Measurements from ENCODE around the gene CELF4. TPM values are rescaled to one million over a fixed set of nuclear protein-coding genes. Genes with fewer than 3 reads are reported as not detected.

Gene CELF4
- total RNA-seq, 3 donors from 2014 or later (not counting 1 experiment from before 2014, with no cell fraction given): not detected

DNA sequence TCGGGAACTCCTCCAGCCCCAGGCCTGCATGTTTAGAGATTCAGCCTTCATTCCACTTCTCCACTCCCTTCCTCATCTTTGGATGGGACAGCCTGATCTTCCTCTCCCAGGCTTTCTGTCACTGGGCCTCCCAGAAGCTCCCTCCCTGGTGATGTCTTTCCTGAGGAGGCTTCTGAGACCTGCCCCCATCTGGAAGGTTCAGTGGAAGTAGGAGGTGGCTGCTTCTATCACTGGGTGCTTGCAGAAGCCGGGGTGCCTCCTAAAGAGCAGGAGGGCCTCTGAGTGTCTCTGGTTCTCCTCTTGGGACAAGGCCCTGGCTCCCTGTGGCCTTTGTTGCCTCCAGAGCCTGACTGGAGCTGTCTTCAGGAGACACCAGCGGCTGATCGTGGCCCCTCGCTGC is 108.7 kb downstream of the CELF4 start:
- Histone ChIP-seq H3K27me3 (ENCODE audit: control insufficient read depth, insufficient read depth, low read length) (no peaks in the 10 kb centered on the region), H3K4me1 (ENCODE audit: control insufficient read depth, insufficient read depth, low read length) (no peaks in the 10 kb centered on the region), H3K9me3 (ENCODE audit: control insufficient read depth, insufficient read depth, low read length) (no peaks in the 10 kb centered on the region), H3K36me3 (ENCODE audit: control insufficient read depth, insufficient read depth, low read length) (no peaks in the 10 kb centered on the region), H3K27ac (ENCODE audit: low read length) (no peak overlapping the region), H3K4me3 (ENCODE audit: low read length) (no peak overlapping the region)
- ATAC-seq: no peak
- Mint-ChIP-seq H3K4me1 (no peaks in the 10 kb centered on the region), H3K27ac (no peak overlapping the region), H3K9me3 (no peaks in the 10 kb centered on the region), H3K27me3 (ENCODE audit: low read depth in 2 of 2) (peaks cover 0 to 4% of the 10 kb centered on the region in 2 donors), H3K4me3 (no peak overlapping the region), H3K36me3 (no peaks in the 10 kb centered on the region)
- DNase-seq: no peak
- WGBS (ENCODE audit: insufficient coverage): 82% methylated on average over 5 of the region's 5 CpGs
- intact Hi-C loops (cut with micrococcal nuclease): no loop called here
- TF ChIP-seq, protein P1, sequence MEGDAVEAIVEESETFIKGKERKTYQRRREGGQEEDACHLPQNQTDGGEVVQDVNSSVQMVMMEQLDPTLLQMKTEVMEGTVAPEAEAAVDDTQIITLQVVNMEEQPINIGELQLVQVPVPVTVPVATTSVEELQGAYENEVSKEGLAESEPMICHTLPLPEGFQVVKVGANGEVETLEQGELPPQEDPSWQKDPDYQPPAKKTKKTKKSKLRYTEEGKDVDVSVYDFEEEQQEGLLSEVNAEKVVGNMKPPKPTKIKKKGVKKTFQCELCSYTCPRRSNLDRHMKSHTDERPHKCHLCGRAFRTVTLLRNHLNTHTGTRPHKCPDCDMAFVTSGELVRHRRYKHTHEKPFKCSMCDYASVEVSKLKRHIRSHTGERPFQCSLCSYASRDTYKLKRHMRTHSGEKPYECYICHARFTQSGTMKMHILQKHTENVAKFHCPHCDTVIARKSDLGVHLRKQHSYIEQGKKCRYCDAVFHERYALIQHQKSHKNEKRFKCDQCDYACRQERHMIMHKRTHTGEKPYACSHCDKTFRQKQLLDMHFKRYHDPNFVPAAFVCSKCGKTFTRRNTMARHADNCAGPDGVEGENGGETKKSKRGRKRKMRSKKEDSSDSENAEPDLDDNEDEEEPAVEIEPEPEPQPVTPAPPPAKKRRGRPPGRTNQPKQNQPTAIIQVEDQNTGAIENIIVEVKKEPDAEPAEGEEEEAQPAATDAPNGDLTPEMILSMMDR (IDR thresholded peaks at IDR 0.05): no peak

DNA sequence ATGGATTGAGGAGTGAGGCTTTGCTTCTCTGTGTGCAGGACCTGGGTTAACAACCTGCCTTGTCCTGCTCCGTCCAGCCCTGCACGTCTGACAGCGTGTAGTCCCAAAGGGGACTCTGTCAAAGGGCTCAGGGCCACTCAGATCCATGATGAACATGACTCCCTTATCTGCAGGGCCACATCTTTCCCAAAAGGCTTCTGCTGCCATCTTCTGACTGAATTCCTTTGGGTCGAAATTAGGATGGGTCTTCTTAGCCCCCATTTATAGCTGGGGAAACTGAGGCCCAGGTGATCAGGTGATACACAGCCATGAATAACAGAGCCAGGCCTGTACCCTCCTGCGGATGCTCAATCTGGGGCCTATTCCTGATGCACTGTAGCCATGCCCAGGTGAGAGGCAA is 109.2 kb downstream of the CELF4 start:
- H3K36me3 Mint-ChIP-seq: no peaks in the 10 kb centered on the region
- intact Hi-C loops (cut with micrococcal nuclease): no loop called here
- H3K27ac Mint-ChIP-seq: no peak overlapping the region
- 83% methylated on average over 5 of the region's 5 CpGs for WGBS (ENCODE audit: insufficient coverage)
- Histone ChIP-seq H3K9me3 (ENCODE audit: control insufficient read depth, insufficient read depth, low read length) (no peaks in the 10 kb centered on the region), H3K27me3 (ENCODE audit: control insufficient read depth, insufficient read depth, low read length) (no peaks in the 10 kb centered on the region), H3K4me1 (ENCODE audit: control insufficient read depth, insufficient read depth, low read length) (no peaks in the 10 kb centered on the region), H3K4me3 (ENCODE audit: low read length) (no peak overlapping the region), H3K36me3 (ENCODE audit: control insufficient read depth, insufficient read depth, low read length) (no peaks in the 10 kb centered on the region), H3K27ac (ENCODE audit: low read length) (no peak overlapping the region)
- H3K4me3 Mint-ChIP-seq: no peak overlapping the region
- no peaks in the 10 kb centered on the region for H3K4me1 Mint-ChIP-seq
- DNase-seq: no peak
- H3K27me3 Mint-ChIP-seq (ENCODE audit: low read depth in 2 of 2): peaks cover 0 to 4% of the 10 kb centered on the region in 2 donors
- no peak for ATAC-seq
- H3K9me3 Mint-ChIP-seq: no peaks in the 10 kb centered on the region
- TF ChIP-seq, protein P1 (IDR thresholded peaks at IDR 0.05): no peak

DNA sequence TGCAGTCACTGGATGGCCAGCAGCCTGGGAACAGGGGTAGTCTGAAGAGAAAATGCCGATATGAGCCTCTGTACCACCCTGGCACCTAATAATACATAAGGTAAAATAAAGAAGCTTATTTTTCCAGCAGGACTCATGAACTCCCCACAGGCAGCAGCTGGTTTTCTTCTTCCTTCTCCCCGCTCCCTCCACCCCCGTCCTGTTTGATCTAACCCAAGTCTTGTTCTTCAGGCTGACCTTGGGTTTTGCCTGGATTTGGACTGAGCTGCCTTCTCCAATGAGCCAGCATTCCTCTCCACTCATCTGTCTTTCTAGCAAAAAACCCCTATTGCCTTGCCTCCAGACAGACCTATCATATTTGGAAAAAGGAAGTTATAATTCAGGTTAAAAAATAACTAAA is 111.8 kb downstream of the CELF4 start:
- no peak overlapping the region for H3K4me3 ChIP-seq (ENCODE audit: low read length)
- TF ChIP-seq, protein P1 (IDR thresholded peaks at IDR 0.05): no peak
- intact Hi-C loops (cut with micrococcal nuclease): no loop called here
- DNase-seq: no peak
- H3K9me3 ChIP-seq (ENCODE audit: control insufficient read depth, insufficient read depth, low read length): no peaks in the 10 kb centered on the region
- H3K27ac Mint-ChIP-seq: no peak overlapping the region
- no peak overlapping the region for H3K27ac ChIP-seq (ENCODE audit: low read length)
- ATAC-seq: no peak
- H3K4me3 Mint-ChIP-seq: no peak overlapping the region
- no peaks in the 10 kb centered on the region for H3K4me1 Mint-ChIP-seq
- WGBS (ENCODE audit: insufficient coverage): 85% methylated on average over 2 of the region's 3 CpGs
- no peaks in the 10 kb centered on the region for H3K36me3 ChIP-seq (ENCODE audit: control insufficient read depth, insufficient read depth, low read length)
- no peaks in the 10 kb centered on the region for H3K9me3 Mint-ChIP-seq
- H3K27me3 ChIP-seq (ENCODE audit: control insufficient read depth, insufficient read depth, low read length): no peaks in the 10 kb centered on the region
- H3K4me1 ChIP-seq (ENCODE audit: control insufficient read depth, insufficient read depth, low read length): no peaks in the 10 kb centered on the region
- no peaks in the 10 kb centered on the region for H3K36me3 Mint-ChIP-seq
- no peaks in the 10 kb centered on the region for H3K27me3 Mint-ChIP-seq (ENCODE audit: low read depth in 2 of 2)

DNA sequence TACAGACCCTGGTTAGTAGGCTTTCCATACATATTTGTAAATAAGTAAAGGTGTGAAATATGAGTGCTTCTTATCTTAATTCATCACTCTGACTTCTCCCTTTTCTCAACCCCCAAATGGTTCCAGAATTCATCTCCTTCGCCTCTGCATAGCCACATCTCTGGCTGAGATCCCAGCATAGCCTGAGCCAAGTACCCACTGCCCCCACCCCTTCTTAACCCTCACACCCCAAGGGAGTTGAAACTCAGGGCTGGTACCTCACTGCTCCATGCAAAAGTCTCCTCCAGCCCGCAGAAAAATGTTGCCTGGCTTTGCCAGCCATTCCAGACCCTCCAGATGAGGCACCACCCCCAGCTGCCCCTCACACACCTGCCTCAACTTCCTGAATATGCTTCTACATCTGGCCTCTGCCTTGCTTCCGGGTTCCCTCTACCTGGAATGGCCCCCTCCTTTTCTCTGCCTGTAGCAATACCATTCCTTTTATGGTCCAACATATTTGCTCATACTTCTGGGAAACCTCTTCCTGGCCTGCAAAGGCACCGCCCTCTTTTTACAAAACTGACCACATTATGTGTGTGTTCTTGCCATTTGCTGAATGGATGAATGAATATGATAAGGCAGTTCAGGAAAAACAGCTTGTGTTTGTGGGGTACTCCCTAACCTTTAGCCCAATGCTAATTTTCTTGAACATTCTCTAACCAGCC is 112.8 kb downstream of the CELF4 start:
- H3K36me3 Mint-ChIP-seq: no peaks in the 10 kb centered on the region
- Histone ChIP-seq H3K9me3 (ENCODE audit: control insufficient read depth, insufficient read depth, low read length) (no peaks in the 10 kb centered on the region), H3K4me1 (ENCODE audit: control insufficient read depth, insufficient read depth, low read length) (no peaks in the 10 kb centered on the region), H3K4me3 (ENCODE audit: low read length) (no peak overlapping the region), H3K27ac (ENCODE audit: low read length) (no peak overlapping the region), H3K27me3 (ENCODE audit: control insufficient read depth, insufficient read depth, low read length) (no peaks in the 10 kb centered on the region), H3K36me3 (ENCODE audit: control insufficient read depth, insufficient read depth, low read length) (no peaks in the 10 kb centered on the region)
- ATAC-seq (no peak), DNase-seq (no peak)
- H3K27me3 Mint-ChIP-seq (ENCODE audit: low read depth in 2 of 2): no peaks in the 10 kb centered on the region
- no peak overlapping the region for H3K27ac Mint-ChIP-seq
- 57% methylated on average over 3 of the region's 4 CpGs for WGBS (ENCODE audit: insufficient coverage)
- no peaks in the 10 kb centered on the region for H3K9me3 Mint-ChIP-seq
- no peaks in the 10 kb centered on the region for H3K4me1 Mint-ChIP-seq
- H3K4me3 Mint-ChIP-seq: no peak overlapping the region
- TF ChIP-seq, protein P1 (IDR thresholded peaks at IDR 0.05): no peak
- intact Hi-C loops (cut with micrococcal nuclease): no loop called here
